Tibial artery (tissue), 4 donors: Measurements from ENCODE around the gene VSX2.

Experiments
- DNase-seq, 2 donors: peaks; one replicate each; pipeline ENCODE4 v3.0.0-alpha.2; 2019
- H3K27ac ChIP-seq, 2 donors: fragments of 200-600 bp; sonication (generic) in 1 of 2; 1 replicate in 1 of 2; 2 replicates in 1 of 2; pipeline ENCODE4 v1.5.1; 2018 to 2019; ENCODE audit warnings: mild to moderate bottlenecking in 1 of 2
- H3K27me3 ChIP-seq, 2 donors: fragments of 200-600 bp; sonication (generic) in 1 of 2; one replicate each; pipeline versions ENCODE4 v1.5.1 to v1.6.0; 2016 to 2019
- H3K36me3 ChIP-seq, 3 donors: fragments of 200-600 bp; sonication (generic) in 2 of 3; one replicate each; pipeline ENCODE4 v1.5.1; 2016 to 2019; ENCODE audit warnings: mild to moderate bottlenecking in 2 of 3
- H3K4me1 ChIP-seq, 4 donors: fragments of 200-600 bp; sonication (generic) in 2 of 4; 1 replicate in 3 of 4; 2 replicates in 1 of 4; pipeline ENCODE4 v1.5.1; 2016 to 2019
- H3K4me3 ChIP-seq, 2 donors: fragments of 200-600 bp; sonication (generic) in 1 of 2; 1 replicate in 1 of 2; 2 replicates in 1 of 2; pipeline ENCODE4 v1.5.1; 2018 to 2019; ENCODE audit warnings: mild to moderate bottlenecking in 2 of 2
- H3K9me3 ChIP-seq, 3 donors: fragments of 200-600 bp; sonication (generic) in 1 of 3; one replicate each; pipeline ENCODE4 v1.5.1; 2016 to 2019
- CTCF ChIP-seq, 2 experiments: fragments of 200-600 bp in 1 of 2; fragments of 450-650 bp in 1 of 2; IDR thresholded peaks; one replicate each; pipeline ENCODE4 v1.5.1; 2017 to 2019; ENCODE audit warnings: antibody characterized with exemption in 2 of 2, mild to moderate bottlenecking in 1 of 2, moderate library complexity in 1 of 2
- intact Hi-C: fragments of 100-400 bp; cut with DNase I; formaldehyde crosslinking; loops from one replicate; pipeline ENCODE4 v1.15.0; 2023; ENCODE audit warnings: low total_unique reads

Gene VSX2

GRCh38 chr14:74289801-74290200, 50.6 kb downstream of the VSX2 start:
- Histone ChIP-seq H3K27ac (no peak overlapping the region), H3K4me1 (no peaks in the 10 kb centered on the region), H3K4me3 (no peak overlapping the region), H3K9me3 (no peaks in the 10 kb centered on the region), H3K36me3 (peaks cover 74 to 100% (median 82%) of the 10 kb centered on the region in 3 donors), H3K27me3 (no peaks in the 10 kb centered on the region)
- no peak for TF ChIP-seq CTCF (IDR thresholded peaks at IDR 0.05)
- no peak for DNase-seq
- intact Hi-C loops, result no loop called here

GRCh38 chr14:74290415-74290814, 51.2 kb downstream of the VSX2 start:
- TF ChIP-seq CTCF (IDR thresholded peaks at IDR 0.05), result no peak
- no peak overlapping the region for H3K27ac ChIP-seq
- H3K4me3 ChIP-seq, result no peak overlapping the region
- no peaks in the 10 kb centered on the region for H3K27me3 ChIP-seq
- peaks cover 71 to 100% (median 82%) of the 10 kb centered on the region in 3 donors for H3K36me3 ChIP-seq
- H3K9me3 ChIP-seq, result no peaks in the 10 kb centered on the region
- intact Hi-C loops, result no loop called here
- no peaks in the 10 kb centered on the region for H3K4me1 ChIP-seq
- DNase-seq, result no peak

- intact Hi-C loops, result no loop called here
- DNase-seq, result no peak
- no peak overlapping the region for H3K27ac ChIP-seq
- TF ChIP-seq CTCF (IDR thresholded peaks at IDR 0.05), result no peak
- H3K4me1 ChIP-seq, result no peaks in the 10 kb centered on the region
- H3K36me3 ChIP-seq, result peaks cover 58 to 100% (median 82%) of the 10 kb centered on the region in 3 donors
- H3K4me3 ChIP-seq, result no peak overlapping the region
- H3K27me3 ChIP-seq, result no peaks in the 10 kb centered on the region
- H3K9me3 ChIP-seq, result no peaks in the 10 kb centered on the region
Measured at GRCh38 chr14:74292061-74292460, 52.8 kb downstream of the VSX2 start.

- no peak for TF ChIP-seq CTCF (IDR thresholded peaks at IDR 0.05)
- Histone ChIP-seq H3K36me3 (peaks cover 56 to 100% (median 81%) of the 10 kb centered on the region in 3 donors), H3K27ac (no peak overlapping the region), H3K4me3 (no peak overlapping the region), H3K4me1 (no peaks in the 10 kb centered on the region), H3K27me3 (no peaks in the 10 kb centered on the region), H3K9me3 (no peaks in the 10 kb centered on the region)
- no peak for DNase-seq
- intact Hi-C loops, result no loop called here
Measured at GRCh38 chr14:74293606-74294005, 54.4 kb downstream of the VSX2 start.

GRCh38 chr14:74296037-74296467, 56.8 kb downstream of the VSX2 start:
- Histone ChIP-seq H3K9me3 (no peaks in the 10 kb centered on the region), H3K27me3 (no peaks in the 10 kb centered on the region), H3K36me3 (peaks cover 41 to 88% (median 67%) of the 10 kb centered on the region in 3 donors), H3K4me3 (no peak overlapping the region), H3K27ac (no peak overlapping the region), H3K4me1 (peaks cover 0 to 1% (median under 1%) of the 10 kb centered on the region in 4 donors)
- TF ChIP-seq CTCF (IDR thresholded peaks at IDR 0.05), result no peak
- intact Hi-C loops, result no loop called here
- DNase-seq, result no peak

- Histone ChIP-seq H3K27ac (no peak overlapping the region), H3K36me3 (peaks cover 25 to 68% (median 49%) of the 10 kb centered on the region in 3 donors), H3K27me3 (no peaks in the 10 kb centered on the region), H3K9me3 (no peaks in the 10 kb centered on the region), H3K4me1 (peaks cover 0 to 9% (median 3%) of the 10 kb centered on the region in 4 donors), H3K4me3 (no peak overlapping the region)
- intact Hi-C loops, result no loop called here
- TF ChIP-seq CTCF (IDR thresholded peaks at IDR 0.05), result no peak
- no peak for DNase-seq
Measured at GRCh38 chr14:74297986-74298385, 58.7 kb downstream of the VSX2 start.
